NCI-H748 (cell line): ENCODE results near the gene MRPL52.
"Not testable (repeated sequence)": the region's sequence is repeated elsewhere in the genome, so short reads cannot be mapped to it uniquely, and the experiment has no call there.

ENCODE experiments used
- DNase-seq: peaks from one replicate; lab custom pipeline; 2025; ENCODE audit not compliant: unreplicated experiment; lab: John Stamatoyannopoulos, UW

The MRPL52 gene

GRCh38 chr14:22837750-22838538 is 8.3 kb downstream of the MRPL52 start:
- no peak for DNase-seq

- DNase-seq: no peak
Observed at GRCh38 chr14:22838631-22839041, 8.9 kb downstream of the MRPL52 start.

DNA sequence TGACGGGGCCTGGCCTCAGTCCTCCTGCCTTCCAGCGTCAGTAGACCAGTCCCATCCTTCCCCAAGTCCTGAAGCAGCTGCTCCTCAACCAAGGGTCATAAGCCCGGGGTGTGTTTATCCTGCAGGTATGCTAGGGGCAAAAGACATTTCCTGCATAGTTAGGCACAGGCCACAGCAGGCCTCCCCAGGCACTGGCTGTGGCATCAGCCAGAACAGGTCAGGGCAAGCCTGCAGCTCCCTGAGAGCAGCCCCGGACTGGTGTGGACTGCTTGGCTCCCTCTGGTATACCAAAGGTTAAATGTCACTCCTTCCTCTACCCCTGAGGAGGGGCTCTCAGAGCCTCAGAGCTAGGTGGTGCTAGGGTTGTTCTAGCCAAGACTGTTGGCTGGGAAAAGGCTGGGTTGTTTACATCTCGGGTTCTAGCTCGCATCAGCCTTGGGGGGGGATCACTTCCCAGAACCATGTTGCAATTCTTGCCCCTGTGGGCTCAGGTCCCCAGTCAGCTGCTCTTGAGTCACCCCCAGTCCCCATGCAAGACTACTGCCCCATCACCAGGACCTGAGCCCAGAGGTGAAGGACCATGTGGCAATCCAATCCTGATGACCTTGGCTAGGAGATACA is 9.6 kb downstream of the MRPL52 start:
- DNase-seq: no peak

GRCh38 chr14:22841311-22841710 is 11.6 kb downstream of the MRPL52 start:
- DNase-seq: no peak

DNA sequence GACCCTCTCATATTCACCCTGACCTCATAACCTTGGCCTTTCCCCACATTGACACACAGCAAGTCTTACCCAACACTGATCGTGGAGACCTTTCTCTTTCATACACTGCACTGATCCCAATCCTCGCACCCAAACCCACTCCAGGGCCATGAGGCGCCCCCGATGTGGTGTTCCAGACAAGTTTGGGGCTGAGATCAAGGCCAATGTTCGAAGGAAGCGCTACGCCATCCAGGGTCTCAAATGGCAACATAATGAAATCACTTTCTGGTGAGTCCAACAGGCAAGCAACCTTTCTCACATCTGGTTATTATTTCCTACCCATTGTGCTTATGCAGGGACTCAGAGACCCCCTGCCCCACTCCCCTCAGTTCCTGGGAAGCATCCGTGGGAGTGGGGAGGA is 12.1 kb downstream of the MRPL52 start:
- DNase-seq: no peak

DNA sequence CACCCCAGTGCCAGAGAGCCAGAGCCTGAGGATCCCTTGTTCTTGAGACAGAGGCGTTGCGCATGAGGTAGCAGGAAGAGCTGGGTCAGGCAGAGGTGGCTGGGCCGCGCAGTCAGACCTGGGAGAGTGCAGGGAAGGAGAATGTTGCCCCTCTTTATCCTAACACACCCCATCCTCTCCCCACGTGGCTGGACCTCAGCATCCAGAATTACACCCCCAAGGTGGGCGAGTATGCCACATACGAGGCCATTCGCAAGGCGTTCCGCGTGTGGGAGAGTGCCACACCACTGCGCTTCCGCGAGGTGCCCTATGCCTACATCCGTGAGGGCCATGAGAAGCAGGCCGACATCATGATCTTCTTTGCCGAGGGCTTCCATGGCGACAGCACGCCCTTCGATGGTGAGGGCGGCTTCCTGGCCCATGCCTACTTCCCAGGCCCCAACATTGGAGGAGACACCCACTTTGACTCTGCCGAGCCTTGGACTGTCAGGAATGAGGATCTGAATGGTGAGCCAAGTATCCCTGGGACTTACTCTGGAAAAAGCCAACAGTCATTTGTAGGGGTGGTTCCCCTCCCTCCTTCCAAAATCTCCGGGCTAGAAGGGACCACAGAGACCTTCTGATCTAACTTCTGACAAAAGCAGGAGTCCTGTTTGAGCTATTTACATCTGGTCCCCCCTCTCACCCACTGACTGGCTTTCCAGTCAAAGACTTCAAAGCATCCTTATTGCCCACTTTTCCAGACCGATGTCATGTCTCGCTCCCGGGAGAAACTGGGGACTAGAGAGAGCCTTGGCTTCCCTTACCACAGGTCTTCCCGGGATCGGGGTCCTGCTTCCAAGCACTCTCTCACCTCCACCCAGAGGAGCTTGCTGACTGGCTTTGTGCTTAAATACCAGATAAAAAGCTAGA is 12.8 kb downstream of the MRPL52 start:
- no peak for DNase-seq

- DNase-seq: no peak
Observed at GRCh38 chr14:22843123-22843925, 13.6 kb downstream of the MRPL52 start.

DNA sequence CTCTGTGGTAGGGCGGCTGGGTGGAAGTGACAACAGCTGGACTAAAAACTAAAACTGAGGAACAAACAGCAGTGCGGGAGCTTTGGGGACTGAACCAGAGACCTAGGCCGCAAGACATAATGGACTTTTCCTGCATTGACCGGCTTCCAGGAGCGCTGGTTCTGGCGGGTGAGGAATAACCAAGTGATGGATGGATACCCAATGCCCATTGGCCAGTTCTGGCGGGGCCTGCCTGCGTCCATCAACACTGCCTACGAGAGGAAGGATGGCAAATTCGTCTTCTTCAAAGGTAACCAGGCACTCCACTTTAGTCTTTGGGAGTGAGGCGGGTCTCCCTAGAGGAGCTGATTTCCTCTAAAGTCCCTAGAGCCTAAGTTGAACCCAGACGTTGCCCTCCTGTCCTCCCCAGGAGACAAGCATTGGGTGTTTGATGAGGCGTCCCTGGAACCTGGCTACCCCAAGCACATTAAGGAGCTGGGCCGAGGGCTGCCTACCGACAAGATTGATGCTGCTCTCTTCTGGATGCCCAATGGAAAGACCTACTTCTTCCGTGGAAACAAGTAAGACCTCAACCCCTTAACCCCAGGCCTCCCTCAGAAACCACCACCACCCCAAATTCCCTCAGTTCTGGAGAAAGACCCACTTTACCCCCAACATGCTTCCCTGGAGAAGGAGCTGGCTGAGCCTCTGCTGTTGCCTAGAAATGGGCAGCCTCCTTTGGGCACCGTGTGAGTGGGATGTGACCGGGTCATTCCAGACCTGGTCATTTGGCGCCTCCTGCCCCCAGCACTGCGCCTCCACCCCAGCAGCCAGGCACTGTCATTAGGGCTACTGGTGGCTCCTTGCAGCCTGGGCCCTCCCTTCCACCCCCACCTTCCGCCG is 14.8 kb downstream of the MRPL52 start:
- DNase-seq: no peak

DNA sequence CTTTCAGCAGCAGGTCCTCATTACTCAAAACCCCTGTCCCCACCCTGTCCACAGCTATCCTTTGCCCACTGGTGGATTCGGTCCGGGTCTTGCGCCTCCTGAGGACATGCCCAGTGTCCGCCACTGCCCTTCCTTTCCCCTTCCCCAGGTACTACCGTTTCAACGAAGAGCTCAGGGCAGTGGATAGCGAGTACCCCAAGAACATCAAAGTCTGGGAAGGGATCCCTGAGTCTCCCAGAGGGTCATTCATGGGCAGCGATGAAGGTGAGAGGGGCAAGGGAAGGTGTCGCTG is 15.4 kb downstream of the MRPL52 start:
- DNase-seq: no peak

- no peak for DNase-seq
Observed at GRCh38 chr14:22845821-22846625, 16.3 kb downstream of the MRPL52 start.

GRCh38 chr14:22846811-22847307 is 17.2 kb downstream of the MRPL52 start:
- no peak for DNase-seq

DNA sequence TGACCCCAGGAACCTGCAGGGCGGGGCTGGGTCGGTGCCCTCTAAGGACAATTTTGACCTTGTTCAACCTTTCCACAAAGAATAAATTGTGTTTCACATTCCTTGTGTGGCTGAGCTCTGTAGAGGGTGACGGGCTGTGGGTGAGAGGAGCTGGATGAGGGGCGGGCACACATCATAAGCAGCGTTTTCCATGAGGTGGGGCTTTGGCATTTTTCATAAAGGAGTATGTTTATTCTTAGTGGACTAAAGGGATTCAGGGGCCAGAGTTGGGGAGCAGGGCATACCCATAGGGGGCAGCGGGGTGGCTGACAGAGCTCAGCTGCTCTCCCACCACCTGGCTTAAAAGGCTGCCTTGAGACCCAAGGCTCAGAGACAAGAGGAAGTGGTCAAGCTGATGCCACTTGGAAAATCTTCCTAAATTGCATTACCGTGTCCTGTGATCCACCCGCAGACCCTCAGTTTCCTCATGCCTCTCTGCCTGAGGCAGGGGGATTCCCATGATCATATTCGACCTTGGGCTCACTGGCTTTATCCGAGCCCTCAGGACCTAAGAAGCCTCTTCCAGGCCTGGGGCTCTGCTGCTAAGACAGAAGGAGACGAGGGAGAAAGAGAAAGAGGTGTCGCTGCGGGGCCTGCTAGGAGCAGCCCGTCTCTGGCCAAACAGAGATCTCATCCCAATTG is 18.1 kb downstream of the MRPL52 start:
- no peak for DNase-seq

- DNase-seq: no peak
Observed at GRCh38 chr14:22848351-22849164, 18.9 kb downstream of the MRPL52 start.

DNA sequence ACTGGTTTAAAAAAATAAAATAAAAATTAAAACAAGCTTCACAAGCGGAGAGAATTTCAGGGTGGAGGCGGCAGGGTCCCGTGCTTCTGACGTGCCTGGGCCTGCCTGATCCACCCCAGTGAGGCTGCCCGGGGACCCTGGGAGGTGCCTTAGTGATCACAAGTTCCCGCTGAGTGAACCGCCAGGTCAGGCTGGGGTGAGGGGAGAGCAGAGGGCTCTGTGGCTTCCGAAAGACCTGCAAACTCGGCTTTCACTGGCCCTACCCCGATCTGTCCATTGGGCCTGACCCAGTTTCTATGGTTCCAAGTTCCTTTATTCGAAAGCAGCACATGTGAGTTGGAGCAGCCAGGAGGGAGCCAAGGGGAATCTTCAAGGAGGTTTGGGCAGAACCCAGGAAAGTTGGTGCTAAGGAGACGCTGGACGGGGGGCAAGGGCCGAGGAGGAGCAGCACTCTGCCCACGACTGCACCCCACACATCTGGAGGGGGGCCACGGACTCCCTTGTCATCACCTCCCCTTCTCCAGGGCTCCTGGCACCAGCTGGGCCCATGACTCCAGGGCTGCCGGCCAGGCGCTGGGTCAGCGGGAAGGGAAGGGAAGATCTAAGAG is 19.6 kb downstream of the MRPL52 start:
- DNase-seq: no peak

- DNase-seq: no peak
Observed at GRCh38 chr14:22850944-22851764, 21.5 kb downstream of the MRPL52 start.

DNA sequence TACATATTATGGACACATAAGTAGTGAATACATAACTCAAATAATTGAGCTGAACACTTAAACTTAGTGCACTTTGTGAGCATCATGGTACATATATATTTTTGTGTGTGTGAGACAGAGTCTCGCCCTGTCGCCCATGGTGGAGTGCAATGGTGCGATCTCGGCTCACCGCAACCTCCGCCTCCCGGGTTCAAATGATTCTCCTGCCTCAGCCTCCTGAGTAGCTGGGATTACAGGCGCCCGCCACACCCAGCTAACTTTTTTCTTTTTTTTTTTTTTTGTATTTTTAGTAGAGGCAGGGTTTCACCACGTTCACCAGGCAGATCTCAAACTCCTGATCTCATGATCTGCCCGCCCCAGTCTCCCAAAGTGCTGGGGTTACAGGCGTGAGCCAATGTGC is 22.5 kb downstream of the MRPL52 start:
- DNase-seq: not testable (repeated sequence)

DNA sequence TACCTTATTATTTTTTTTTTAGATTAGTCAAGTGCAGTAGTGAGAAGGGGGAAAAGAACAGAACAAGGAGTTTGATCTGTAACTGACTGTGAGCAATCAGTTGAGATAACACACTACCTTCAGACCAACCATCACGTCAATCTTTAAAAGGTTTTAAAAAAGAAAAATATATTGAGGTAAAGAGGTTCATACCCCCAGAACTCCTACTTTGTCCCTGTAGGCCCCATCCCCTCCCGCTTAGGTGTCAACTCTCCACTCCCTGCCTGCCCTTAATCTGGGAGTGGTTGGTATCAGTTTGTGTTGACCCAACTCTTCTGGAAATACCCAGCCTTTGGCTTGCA is 22.9 kb downstream of the MRPL52 start:
- no peak for DNase-seq
